ENCODE data around the gene KRT33A.

- TF ChIP-seq CTCF (IDR thresholded peaks at IDR 0.05 in 8 of 11, conservative IDR thresholded peaks at IDR 0.05 in 3 of 11) (no peak), POLR2A (IDR thresholded peaks at IDR 0.05) (no peak)
Observed at GRCh38 chr17:41343029-41343428, 7.6 kb downstream of the KRT33A start.
